H9 (cell line): ENCODE data around the gene MSRB2. TPM values are rescaled to one million over a fixed set of nuclear protein-coding genes. Genes with fewer than 3 reads are reported as not detected.

ENCODE experiments used
- DNase-seq: peaks from one replicate; pipeline ENCODE4 v3.0.0-alpha.2; 2017
- H2AFZ ChIP-seq: one replicate; pipeline ENCODE4 v1.6.1; 2013; ENCODE audit warnings: mild to moderate bottlenecking, low read length, control low read depth, moderate library complexity
- H2AK5ac ChIP-seq: 2 replicates; pipeline ENCODE4 v1.6.1; 2013; ENCODE audit warnings: low read length, control low read depth, mixed read lengths; ENCODE audit not compliant: insufficient read length
- H2BK120ac ChIP-seq: one replicate; pipeline ENCODE4 v1.6.1; 2013; ENCODE audit warnings: low read depth, mild to moderate bottlenecking, low read length, control low read depth, inconsistent platforms; ENCODE audit not compliant: poor library complexity, severe bottlenecking
- H2BK12ac ChIP-seq: 2 replicates; pipeline ENCODE4 v1.6.1; 2013; ENCODE audit warnings: low read length, control low read depth, mixed read lengths, low read depth; ENCODE audit not compliant: insufficient read length
- H2BK15ac ChIP-seq: 2 replicates; pipeline ENCODE4 v1.6.1; 2013; ENCODE audit warnings: low read depth, low read length, control low read depth
- H2BK20ac ChIP-seq: one replicate; pipeline ENCODE4 v1.6.1; 2013; ENCODE audit warnings: low read depth, mild to moderate bottlenecking, low read length, control low read depth, inconsistent platforms; ENCODE audit not compliant: poor library complexity, severe bottlenecking
- H2BK5ac ChIP-seq: 2 replicates; pipeline ENCODE4 v1.6.1; 2013; ENCODE audit warnings: low read length, control low read depth, mixed read lengths; ENCODE audit not compliant: insufficient read length
- H3K14ac ChIP-seq: 2 replicates; pipeline ENCODE4 v1.6.1; 2013; ENCODE audit warnings: low read length, control low read depth; ENCODE audit not compliant: insufficient read depth
- H3K18ac ChIP-seq: 2 replicates; pipeline ENCODE4 v1.6.1; 2013; ENCODE audit warnings: low read depth, mild to moderate bottlenecking, mixed read lengths, low read length, control low read depth; ENCODE audit not compliant: insufficient read length
- H3K23ac ChIP-seq: 2 replicates; pipeline ENCODE4 v1.6.1; 2013; ENCODE audit warnings: low read length, control low read depth, mixed read lengths, low read depth; ENCODE audit not compliant: insufficient read length
- H3K23me2 ChIP-seq: 2 replicates; pipeline ENCODE4 v1.6.1; 2013; ENCODE audit warnings: low read depth, mild to moderate bottlenecking, mixed read lengths, low read length, control low read depth; ENCODE audit not compliant: insufficient read length, poor library complexity, severe bottlenecking
- H3K27ac ChIP-seq: 2 replicates; pipeline ENCODE4 v1.5.1; 2013; ENCODE audit warnings: low read length, control low read depth, mixed read lengths, low read depth; ENCODE audit not compliant: insufficient read length
- H3K27me3 ChIP-seq: 2 replicates; pipeline ENCODE4 v1.6.1; 2013; ENCODE audit warnings: low read length, control low read depth, inconsistent platforms; ENCODE audit not compliant: insufficient read depth
- H3K4ac ChIP-seq: 2 replicates; pipeline ENCODE4 v1.6.1; 2013; ENCODE audit warnings: low read depth, mild to moderate bottlenecking, control low read depth, inconsistent platforms, low read length, moderate library complexity
- H3K4me1 ChIP-seq: 2 replicates; pipeline ENCODE4 v1.6.1; 2013; ENCODE audit warnings: low read length, control low read depth, inconsistent platforms; ENCODE audit not compliant: insufficient read depth
- H3K4me2 ChIP-seq: 2 replicates; pipeline ENCODE4 v1.6.1; 2013; ENCODE audit warnings: low read length, control low read depth, mixed read lengths; ENCODE audit not compliant: insufficient read length, insufficient read depth
- H3K56ac ChIP-seq: 2 replicates; pipeline ENCODE4 v1.6.1; 2013; ENCODE audit warnings: low read depth, mild to moderate bottlenecking, mixed read lengths, low read length, control low read depth; ENCODE audit not compliant: insufficient read length
- H3K79me1 ChIP-seq: 2 replicates; pipeline ENCODE4 v1.6.1; 2013; ENCODE audit warnings: low read depth, mild to moderate bottlenecking, moderate library complexity, low read length, control low read depth, inconsistent platforms; ENCODE audit not compliant: insufficient read depth, poor library complexity, severe bottlenecking
- H3K79me2 ChIP-seq: 2 replicates; pipeline ENCODE4 v1.6.1; 2013; ENCODE audit warnings: low read length, control low read depth, inconsistent platforms; ENCODE audit not compliant: insufficient read depth
- H3K9ac ChIP-seq: 2 replicates; pipeline ENCODE4 v1.6.1; 2013; ENCODE audit warnings: low read length, control low read depth, mixed read lengths; ENCODE audit not compliant: insufficient read length; ENCODE audit errors: extremely low read depth
- H3K9me3 ChIP-seq: one replicate; pipeline ENCODE4 v1.6.1; 2013; ENCODE audit warnings: low read depth, low read length, inconsistent platforms; ENCODE audit not compliant: control insufficient read depth
- H3T11ph ChIP-seq: one replicate; pipeline ENCODE4 v1.6.1; 2013; ENCODE audit warnings: mild to moderate bottlenecking, low read length, control low read depth, inconsistent platforms
- H4K20me1 ChIP-seq: one replicate; pipeline ENCODE4 v1.6.1; 2013; ENCODE audit not compliant: control insufficient read depth, insufficient read length, insufficient read depth
- H4K5ac ChIP-seq: 2 replicates; pipeline ENCODE4 v1.6.1; 2013; ENCODE audit warnings: low read depth, mild to moderate bottlenecking, mixed read lengths, low read length, control low read depth; ENCODE audit not compliant: insufficient read length
- H4K8ac ChIP-seq: replicated peaks from 2 replicates; pipeline ENCODE4 v1.6.1; 2013; ENCODE audit warnings: low read length, control low read depth, mixed read lengths, low read depth; ENCODE audit not compliant: insufficient read length
- H4K91ac ChIP-seq: 2 replicates; pipeline ENCODE4 v1.6.1; 2013; ENCODE audit warnings: low read depth, mild to moderate bottlenecking, moderate library complexity, mixed read lengths, low read length, control low read depth; ENCODE audit not compliant: insufficient read length
- H3K27ac Mint-ChIP-seq, 3 experiments: 2 replicates in 2 of 3; 3 replicates in 1 of 3; pipeline ENCODE4 v1.8.0; 2020 to 2021; ENCODE audit warnings: mixed read lengths in 3 of 3, mild to moderate bottlenecking in 1 of 3, moderate library complexity in 1 of 3
- H3K27me3 Mint-ChIP-seq: 2 replicates; pipeline ENCODE4 v1.8.0; 2021; ENCODE audit warnings: low read depth, mild to moderate bottlenecking, moderate library complexity, mixed read lengths
- H3K36me3 Mint-ChIP-seq, 3 experiments: 2 replicates in 2 of 3; 3 replicates in 1 of 3; pipeline ENCODE4 v1.8.0; 2020 to 2021; ENCODE audit warnings: low read depth in 3 of 3, mixed read lengths in 3 of 3; ENCODE audit not compliant: insufficient read depth in 1 of 3
- H3K4me1 Mint-ChIP-seq, 2 experiments: 2 replicates each; pipeline ENCODE4 v1.8.0; 2020; ENCODE audit warnings: mixed read lengths in 2 of 2
- H3K4me3 Mint-ChIP-seq, 2 experiments: 2 replicates in 1 of 2; 3 replicates in 1 of 2; pipeline ENCODE4 v1.8.0; 2020 to 2021; ENCODE audit warnings: mild to moderate bottlenecking in 2 of 2, mixed read lengths in 2 of 2, moderate library complexity in 1 of 2
- H3K9me3 Mint-ChIP-seq, 2 experiments: 2 replicates in 1 of 2; 3 replicates in 1 of 2; pipeline ENCODE4 v1.8.0; 2020; ENCODE audit warnings: mild to moderate bottlenecking in 2 of 2, mixed read lengths in 2 of 2, moderate library complexity in 1 of 2
- CTCF ChIP-seq: fragments of 200-600 bp; sonication (generic); conservative IDR thresholded peaks from 3 replicates; pipeline ENCODE4 v1.8.0; 2021; ENCODE audit warnings: antibody characterized with exemption, mild to moderate bottlenecking
- WGBS: extraction: QIAGEN DNeasy Blood & Tissue Kit; methylation state at CpG from one replicate; pipeline ENCODE4 v1.1.7; 2013; ENCODE audit warnings: missing lambda C conversion rate, low lambda C conversion rate, mixed read lengths; ENCODE audit not compliant: insufficient read length; ENCODE audit errors: extremely low coverage; 5-methylcytosine and 5-hydroxymethylcytosine counted together
- total RNA-seq: library from RNA; stranded (reverse); gene quantifications from 2 replicates; pipeline ENCODE4 v1.2.1, GENCODE V29; 2021

Gene MSRB2
- total RNA-seq, 1 experiment from 2014 or later, result 18.0 TPM

GRCh38 chr10:23120001-23120934, 24.9 kb downstream of the MSRB2 start:
- Histone ChIP-seq H2AK5ac (no peak overlapping the region), H3K79me1 (no peaks in the 10 kb centered on the region), H2BK5ac (no peak overlapping the region), H3K4me2 (no peak overlapping the region), H3K9me3 (no peaks in the 10 kb centered on the region), H3K23me2 (no peaks in the 10 kb centered on the region), H3K27me3 (no peaks in the 10 kb centered on the region), H2BK12ac (no peak overlapping the region), H2BK120ac (no peak overlapping the region), H3K23ac (no peak overlapping the region), H2BK20ac (no peak overlapping the region), H4K8ac (no peak overlapping the region), H3K56ac (no peak overlapping the region), H3K14ac (no peak overlapping the region), H3K9ac (no peak overlapping the region), H3K18ac (no peak overlapping the region), H3K79me2 (no peaks in the 10 kb centered on the region), H4K91ac (no peak overlapping the region), H3K4ac (no peak overlapping the region), H2AFZ (no peak overlapping the region), H4K5ac (no peak overlapping the region), H4K20me1 (no peaks in the 10 kb centered on the region), H3K27ac (no peak overlapping the region), H3T11ph (no peak overlapping the region), H3K4me1 (no peaks in the 10 kb centered on the region), H2BK15ac (no peak overlapping the region)
- TF ChIP-seq CTCF, result no peak
- Mint-ChIP-seq H3K27me3 (no peaks in the 10 kb centered on the region; the same call in 1 of the 2 replicates), H3K36me3 (peaks cover 4 to 17% (median 7%) of the 10 kb centered on the region in 3 experiments; a peak in 2 of 7 replicates), H3K9me3 (no peaks in the 10 kb centered on the region; a peak in 1 of 5 replicates), H3K4me3 (no peak overlapping the region), H3K4me1 (peaks cover 0 to 3% of the 10 kb centered on the region in 2 experiments; a peak in 1 of 4 replicates), H3K27ac (no peak overlapping the region; a peak in 1 of 7 replicates)
- no peak for DNase-seq
- WGBS, result no CpG with 5 or more reads among the region's 11 CpGs
